NT2/D1 (cell line): ENCODE data around the gene NUDT1.

Experiments
- SUZ12 ChIP-seq: IDR thresholded peaks from 2 replicates; pipeline ENCODE4 v1.6.1; 2011; ENCODE audit not compliant: insufficient read length, insufficient read depth; ENCODE audit errors: extremely low read depth
- YY1 ChIP-seq: IDR thresholded peaks from 2 replicates; pipeline ENCODE4 v1.6.1; 2011; ENCODE audit not compliant: insufficient read length, insufficient read depth
- ZNF274 ChIP-seq: IDR thresholded peaks from 2 replicates; pipeline ENCODE4 v1.6.1; 2011; ENCODE audit warnings: mild to moderate bottlenecking, low read depth, low read length

DNA sequence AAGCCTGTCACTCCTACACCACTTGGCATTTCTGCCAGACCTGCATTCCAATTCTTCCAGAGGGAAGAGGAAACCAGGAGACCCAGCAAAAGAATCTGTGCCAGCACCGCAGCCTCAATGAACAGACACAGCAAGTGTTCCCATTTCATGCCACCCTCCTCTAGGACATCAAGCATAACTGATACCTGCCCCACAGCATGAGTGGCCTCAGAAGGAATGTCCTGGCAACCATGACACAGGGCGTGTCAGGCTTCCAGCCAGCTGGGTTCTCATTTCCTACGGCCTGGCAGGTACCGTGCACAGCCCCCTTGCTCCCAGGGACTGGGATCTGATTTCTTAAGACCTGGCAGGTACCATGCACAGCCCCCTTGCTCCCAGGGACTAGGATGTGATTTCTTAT, 17.1 kb upstream of the NUDT1 start:
- TF ChIP-seq SUZ12 (no peak), ZNF274 (no peak), YY1 (no peak)
